GM18907 (cell line): Measurements from ENCODE around the gene OBSCN.
"Not testable (repeated sequence)": the region's sequence is repeated elsewhere in the genome, so short reads cannot be mapped to it uniquely, and the experiment has no call there.

ENCODE experiments used
- ATAC-seq: cut with Tn5 transposase; IDR thresholded peaks from one replicate; pipeline ENCODE4 v1.9.1; 2021; ENCODE audit warnings: mild to moderate bottlenecking, moderate library complexity; ENCODE audit not compliant: unreplicated experiment

Gene OBSCN

GRCh38 chr1:228185641-228185965, 22.2 kb upstream of the OBSCN start:
- no peak for ATAC-seq

GRCh38 chr1:228188249-228188648, 19.6 kb upstream of the OBSCN start:
- not testable (repeated sequence) for ATAC-seq

GRCh38 chr1:228190182-228190581, 17.7 kb upstream of the OBSCN start:
- no peak for ATAC-seq

- ATAC-seq: no peak
Observed at GRCh38 chr1:228190778-228191177, 17.1 kb upstream of the OBSCN start.

GRCh38 chr1:228194436-228194835, 13.4 kb upstream of the OBSCN start:
- ATAC-seq: no peak

GRCh38 chr1:228194921-228195812, 12.7 kb upstream of the OBSCN start:
- no peak for ATAC-seq

GRCh38 chr1:228197555-228198147, 10.2 kb upstream of the OBSCN start:
- ATAC-seq: no peak

- ATAC-seq: no peak
Observed at GRCh38 chr1:228198977-228199590, 8.8 kb upstream of the OBSCN start.

- ATAC-seq: no peak
Observed at GRCh38 chr1:228204958-228205357, 2.9 kb upstream of the OBSCN start.

GRCh38 chr1:228205526-228206436, 2.1 kb upstream of the OBSCN start:
- no peak for ATAC-seq

GRCh38 chr1:228206582-228207351, 1.1 kb upstream of the OBSCN start:
- no peak for ATAC-seq

- no peak for ATAC-seq
Observed at GRCh38 chr1:228207381-228207810, 448 bp upstream of the OBSCN start.

- no peak for ATAC-seq
Observed at GRCh38 chr1:228208831-228209551, 1.1 kb downstream of the OBSCN start.

- ATAC-seq: no peak
Observed at GRCh38 chr1:228209657-228210056, 1.8 kb downstream of the OBSCN start.

GRCh38 chr1:228210076-228210651, 2.3 kb downstream of the OBSCN start:
- ATAC-seq: no peak

GRCh38 chr1:228210712-228211530, 3.1 kb downstream of the OBSCN start:
- no peak for ATAC-seq

- ATAC-seq: no peak
Observed at GRCh38 chr1:228211531-228212414, 3.9 kb downstream of the OBSCN start.
